ENCODE measurements around the gene AGR2.

Gene AGR2

DNA sequence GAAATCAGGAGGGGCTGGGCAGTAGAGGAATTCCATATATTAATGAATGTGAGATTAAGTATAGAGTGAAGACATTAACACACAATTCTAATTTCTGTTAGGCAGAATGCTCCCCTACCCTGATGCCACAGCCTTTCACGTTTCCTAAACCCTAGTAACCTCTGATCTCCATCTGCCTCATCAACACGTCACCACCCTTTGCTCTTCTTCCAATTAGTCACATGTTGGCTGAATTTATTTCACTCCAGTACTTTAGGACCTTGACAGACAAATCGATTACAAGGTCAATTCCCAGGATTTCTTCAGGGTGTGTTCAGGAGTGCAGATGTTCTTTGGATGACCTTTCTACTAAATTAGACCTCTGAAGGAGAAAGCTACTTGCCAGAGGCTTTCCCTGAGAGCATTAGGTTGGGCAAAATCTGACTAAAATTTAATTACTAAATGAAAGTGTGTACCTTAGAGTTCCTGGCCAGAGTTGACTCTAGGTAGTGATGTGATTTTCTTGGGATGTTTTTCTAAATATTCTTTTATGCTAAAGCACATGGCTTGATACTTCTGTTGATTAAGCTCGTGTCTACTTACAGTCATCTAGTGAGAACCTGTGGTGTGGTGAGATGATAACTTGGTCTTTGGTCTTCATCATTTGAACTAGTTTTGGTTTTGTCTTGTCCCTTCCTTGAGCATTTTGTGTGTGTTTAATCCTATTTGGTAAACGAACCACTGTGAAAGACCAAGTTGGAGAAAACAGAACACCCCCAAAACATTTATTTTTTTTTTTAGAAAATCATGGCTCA lies 12.7 kb downstream of the AGR2 start:
- no peak for DNase-seq (ENCODE audit: extremely low read depth, low read depth)
- TF ChIP-seq, protein P1, sequence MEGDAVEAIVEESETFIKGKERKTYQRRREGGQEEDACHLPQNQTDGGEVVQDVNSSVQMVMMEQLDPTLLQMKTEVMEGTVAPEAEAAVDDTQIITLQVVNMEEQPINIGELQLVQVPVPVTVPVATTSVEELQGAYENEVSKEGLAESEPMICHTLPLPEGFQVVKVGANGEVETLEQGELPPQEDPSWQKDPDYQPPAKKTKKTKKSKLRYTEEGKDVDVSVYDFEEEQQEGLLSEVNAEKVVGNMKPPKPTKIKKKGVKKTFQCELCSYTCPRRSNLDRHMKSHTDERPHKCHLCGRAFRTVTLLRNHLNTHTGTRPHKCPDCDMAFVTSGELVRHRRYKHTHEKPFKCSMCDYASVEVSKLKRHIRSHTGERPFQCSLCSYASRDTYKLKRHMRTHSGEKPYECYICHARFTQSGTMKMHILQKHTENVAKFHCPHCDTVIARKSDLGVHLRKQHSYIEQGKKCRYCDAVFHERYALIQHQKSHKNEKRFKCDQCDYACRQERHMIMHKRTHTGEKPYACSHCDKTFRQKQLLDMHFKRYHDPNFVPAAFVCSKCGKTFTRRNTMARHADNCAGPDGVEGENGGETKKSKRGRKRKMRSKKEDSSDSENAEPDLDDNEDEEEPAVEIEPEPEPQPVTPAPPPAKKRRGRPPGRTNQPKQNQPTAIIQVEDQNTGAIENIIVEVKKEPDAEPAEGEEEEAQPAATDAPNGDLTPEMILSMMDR (IDR thresholded peaks at IDR 0.05; ENCODE audit: low read depth, low read length, missing control alignments) = no peak
- no peak overlapping the region for H3K4me3 ChIP-seq (replicated peaks; ENCODE audit: low read depth, low read length)

DNA sequence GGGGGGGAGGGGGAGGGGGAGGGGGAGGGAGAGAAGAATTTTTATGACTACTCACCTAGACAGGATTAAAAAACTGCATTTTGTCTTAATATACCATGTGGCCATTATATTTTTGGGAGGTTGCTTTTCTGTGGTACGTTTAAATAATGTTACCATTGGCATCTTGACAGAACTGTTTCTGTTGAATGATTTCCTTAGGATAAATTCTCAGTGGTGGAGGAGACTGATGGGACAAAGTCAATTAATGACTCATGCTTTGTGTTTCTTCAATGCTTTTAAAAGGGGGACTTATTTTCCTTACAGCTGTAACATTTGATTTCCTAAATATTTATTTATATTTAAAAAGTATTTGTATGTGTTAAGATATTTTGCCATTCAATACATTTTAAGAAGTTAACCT lies 13.7 kb downstream of the AGR2 start:
- H3K4me3 ChIP-seq (replicated peaks; ENCODE audit: low read depth, low read length) = no peak overlapping the region
- TF ChIP-seq, protein P1 (IDR thresholded peaks at IDR 0.05; ENCODE audit: low read depth, low read length, missing control alignments) = no peak
- no peak for DNase-seq (ENCODE audit: extremely low read depth, low read depth)

DNA sequence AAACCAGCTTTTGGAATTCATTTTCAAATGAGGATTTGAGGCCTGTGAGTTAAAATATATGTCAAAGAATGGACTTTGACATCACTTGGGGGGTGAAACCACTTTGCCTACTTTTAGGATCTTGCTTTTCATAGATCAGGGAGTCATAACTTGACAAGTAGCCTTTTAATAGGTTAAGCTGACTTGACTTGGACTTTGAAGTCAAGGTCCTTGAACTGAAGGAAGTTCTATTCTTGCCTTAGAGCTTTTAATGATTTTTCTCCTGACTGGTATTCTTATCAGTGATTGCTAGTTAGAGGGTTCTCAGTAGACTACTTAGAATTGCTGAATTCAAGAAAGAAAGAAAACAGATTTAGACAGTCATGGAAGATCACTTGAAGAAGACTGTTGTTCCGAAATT lies 17.7 kb downstream of the AGR2 start:
- no peak overlapping the region for H3K4me3 ChIP-seq (replicated peaks; ENCODE audit: low read depth, low read length)
- TF ChIP-seq, protein P1 (IDR thresholded peaks at IDR 0.05; ENCODE audit: low read depth, low read length, missing control alignments) = no peak
- no peak for DNase-seq (ENCODE audit: extremely low read depth, low read depth)

GRCh38 chr7:16786257-16786656 lies 18.5 kb downstream of the AGR2 start:
- DNase-seq (ENCODE audit: extremely low read depth, low read depth) = no peak
- H3K4me3 ChIP-seq (replicated peaks; ENCODE audit: low read depth, low read length) = no peak overlapping the region
- TF ChIP-seq, protein P1 (IDR thresholded peaks at IDR 0.05; ENCODE audit: low read depth, low read length, missing control alignments) = no peak

DNA sequence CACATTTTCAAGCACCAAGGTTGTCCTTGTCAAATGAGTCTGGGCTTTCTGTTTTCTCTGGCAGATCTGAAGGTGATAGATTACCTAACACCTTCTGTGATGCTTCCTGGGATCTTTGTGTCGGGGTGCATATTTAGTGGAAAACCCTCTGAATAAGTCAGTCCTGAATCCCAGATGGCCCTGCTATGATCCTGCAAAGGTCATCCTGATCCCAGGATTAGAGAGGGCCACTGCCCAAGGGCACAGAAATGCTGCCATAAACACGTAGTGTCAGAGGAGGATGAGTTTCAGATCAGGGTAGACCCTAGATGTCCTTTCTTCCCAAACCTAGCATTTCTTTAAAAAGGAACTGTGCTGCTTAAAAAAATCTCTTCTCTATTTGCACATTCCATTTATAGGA lies 19.0 kb downstream of the AGR2 start:
- H3K4me3 ChIP-seq (replicated peaks; ENCODE audit: low read depth, low read length) = no peak overlapping the region
- TF ChIP-seq, protein P1 (IDR thresholded peaks at IDR 0.05; ENCODE audit: low read depth, low read length, missing control alignments) = no peak
- DNase-seq (ENCODE audit: extremely low read depth, low read depth) = no peak

GRCh38 chr7:16785321-16785720 lies 19.5 kb downstream of the AGR2 start:
- DNase-seq (ENCODE audit: extremely low read depth, low read depth) = no peak
- TF ChIP-seq, protein P1 (IDR thresholded peaks at IDR 0.05; ENCODE audit: low read depth, low read length, missing control alignments) = no peak
- H3K4me3 ChIP-seq (replicated peaks; ENCODE audit: low read depth, low read length) = no peak overlapping the region

DNA sequence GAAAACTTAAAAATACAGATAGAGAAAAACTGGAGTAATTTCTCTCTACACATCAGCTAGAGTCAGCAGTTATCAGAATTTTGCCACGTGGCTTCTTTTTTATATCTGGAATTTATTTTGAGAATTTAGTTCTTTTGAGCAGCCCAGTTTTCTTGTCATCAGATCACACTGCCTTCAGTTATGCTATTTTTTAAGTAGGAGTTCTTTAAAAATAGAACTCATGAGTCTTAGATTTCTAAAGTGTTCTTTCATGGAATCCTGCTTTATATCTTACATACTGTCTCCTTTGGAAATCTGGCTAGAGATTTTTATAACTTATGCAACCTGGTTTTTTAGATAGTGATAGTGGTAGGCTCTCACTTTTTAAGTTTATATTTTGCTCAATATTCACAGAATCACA lies 24.2 kb downstream of the AGR2 start:
- TF ChIP-seq, protein P1 (IDR thresholded peaks at IDR 0.05; ENCODE audit: low read depth, low read length, missing control alignments) = no peak
- DNase-seq (ENCODE audit: extremely low read depth, low read depth) = no peak
- no peak overlapping the region for H3K4me3 ChIP-seq (replicated peaks; ENCODE audit: low read depth, low read length)
